BJ (cell line): ENCODE results near the gene MDH2. TPM values are rescaled to one million over a fixed set of nuclear protein-coding genes. Genes with fewer than 3 reads are reported as not detected.
A peak's percentile ranks its signal among the peaks of the same experiment; 100 is the strongest.
"Not testable (repeated sequence)": the region's sequence is repeated elsewhere in the genome, so short reads cannot be mapped to it uniquely, and the experiment has no call there.

ENCODE experiments used
- CTCF ChIA-PET: fragments of 350-600 bp; formaldehyde crosslinking; extraction: SDS; loops from one replicate; lab custom pipeline; 2021; ENCODE audit warnings: antibody characterized with exemption, inconsistent platforms; lab: Yijun Ruan, JAX
- POLR2A ChIA-PET: fragments of 300-600 bp; sonication (Branson Sonifier 250); formaldehyde crosslinking; extraction: SDS; loops from one replicate; lab custom pipeline; 2021; ENCODE audit warnings: antibody characterized with exemption; lab: Charles Lee
- DNase-seq: peaks from one replicate; pipeline ENCODE4 v3.0.0-alpha.2; 2011; ENCODE audit warnings: low read depth
- H3K27me3 ChIP-seq: 2 replicates; pipeline ENCODE4 v1.6.0; 2011; ENCODE audit warnings: low read length; ENCODE audit not compliant: control insufficient read depth, insufficient read depth
- H3K36me3 ChIP-seq: 2 replicates; pipeline ENCODE4 v1.5.1; 2011; ENCODE audit warnings: low read length; ENCODE audit not compliant: control insufficient read depth, insufficient read depth
- H3K4me3 ChIP-seq: 2 replicates; pipeline ENCODE4 v1.5.1; 2011; ENCODE audit warnings: low read depth, mild to moderate bottlenecking, control low read depth, low read length
- CTCF ChIP-seq: IDR thresholded peaks from 2 replicates; pipeline ENCODE4 v1.5.1; 2011; ENCODE audit warnings: low read depth, mild to moderate bottlenecking, control low read depth, inconsistent platforms, low read length, moderate library complexity; ENCODE audit not compliant: insufficient read depth
- polyA plus RNA-seq: library from polyadenylated mRNA; depleted of rRNA; stranded (reverse); fragments of >200 nt; gene quantifications from 2 replicates; pipeline ENCODE4 v1.2.3, GENCODE V29; 2011

The MDH2 gene
- polyA plus RNA-seq, 1 experiment, result 166 TPM

- CTCF ChIA-PET, result interaction anchor here (0.6 kb wide), 1 partner anchor 30 kb away, joined by 4 read pairs; no protein-coding TSS in a partner anchor
- peaks cover 2% of the 10 kb centered on the region; the same call in 1 of the 2 replicates for H3K36me3 ChIP-seq
Measured at GRCh38 chr7:76049295-76049694, 1.4 kb downstream of the MDH2 start.

GRCh38 chr7:76050545-76050944, 2.6 kb downstream of the MDH2 start:
- ChIA-PET POLR2A (no interaction called here), CTCF (no interaction called here)
- TF ChIP-seq CTCF, result no peak
- Histone ChIP-seq H3K36me3 (peaks cover 2% of the 10 kb centered on the region; the same call in 1 of the 2 replicates), H3K4me3 (no peak overlapping the region), H3K27me3 (no peaks in the 10 kb centered on the region)
- DNase-seq, result no peak

More at GRCh38 chr7:76049295-76049694, 1.4 kb downstream of the MDH2 start:
- DNase-seq, result no peak
- H3K27me3 ChIP-seq, result no peaks in the 10 kb centered on the region
- POLR2A ChIA-PET, result no interaction called here
- TF ChIP-seq CTCF, result no peak
- peak overlapping the region; percentile 87; the same call in 1 of the 2 replicates for H3K4me3 ChIP-seq

- TF ChIP-seq CTCF, result no peak
- DNase-seq, result no peak
- Histone ChIP-seq H3K4me3 (no peak overlapping the region), H3K36me3 (peaks cover 2% of the 10 kb centered on the region; the same call in 1 of the 2 replicates), H3K27me3 (no peaks in the 10 kb centered on the region)
- CTCF ChIA-PET, result no interaction called here
- POLR2A ChIA-PET, result no interaction called here
Measured at GRCh38 chr7:76051840-76052239, 3.9 kb downstream of the MDH2 start.

- peaks cover 10% of the 10 kb centered on the region for H3K36me3 ChIP-seq
- POLR2A ChIA-PET, CTCF ChIA-PET, DNase-seq, H3K27me3 ChIP-seq, H3K4me3 ChIP-seq: not testable (repeated sequence)
Measured at GRCh38 chr7:76052681-76053080, 4.8 kb downstream of the MDH2 start.

- peaks cover 16% of the 10 kb centered on the region for H3K36me3 ChIP-seq
- H3K27me3 ChIP-seq, result no peaks in the 10 kb centered on the region
- no peak overlapping the region for H3K4me3 ChIP-seq
- TF ChIP-seq CTCF, result no peak
- no peak for DNase-seq
- CTCF ChIA-PET, result interaction anchor here (0.6 to 1.2 kb wide), 2 partner anchors 15 to 33 kb away, joined by 3 to 4 read pairs; no protein-coding TSS in a partner anchor
- POLR2A ChIA-PET, result no interaction called here
Measured at GRCh38 chr7:76053461-76053860, 5.6 kb downstream of the MDH2 start.
